Coronary artery (tissue), 2 donors: Measurements from ENCODE around the gene PCIF1.
"Not testable (repeated sequence)": the region's sequence is repeated elsewhere in the genome, so short reads cannot be mapped to it uniquely, and the experiment has no call there.

ENCODE experiments used
- DNase-seq: peaks from one replicate; pipeline ENCODE4 v3.0.0-alpha.2; 2017; ENCODE audit warnings: low spot score
- H3K27ac ChIP-seq, 2 donors: fragments of 200-600 bp; sonication (generic); one replicate each; pipeline ENCODE4 v1.5.1; 2016 to 2019
- H3K4me3 ChIP-seq: fragments of 200-600 bp; sonication (generic); 2 replicates; pipeline ENCODE4 v1.5.1; 2016; ENCODE audit warnings: mild to moderate bottlenecking, moderate library complexity
- TF ChIP-seq, protein P1 (sequence below): fragments of 200-600 bp; sonication (generic); IDR thresholded peaks from one replicate; pipeline ENCODE4 v1.5.1; 2019; ENCODE audit warnings: antibody characterized with exemption

Gene PCIF1

DNA sequence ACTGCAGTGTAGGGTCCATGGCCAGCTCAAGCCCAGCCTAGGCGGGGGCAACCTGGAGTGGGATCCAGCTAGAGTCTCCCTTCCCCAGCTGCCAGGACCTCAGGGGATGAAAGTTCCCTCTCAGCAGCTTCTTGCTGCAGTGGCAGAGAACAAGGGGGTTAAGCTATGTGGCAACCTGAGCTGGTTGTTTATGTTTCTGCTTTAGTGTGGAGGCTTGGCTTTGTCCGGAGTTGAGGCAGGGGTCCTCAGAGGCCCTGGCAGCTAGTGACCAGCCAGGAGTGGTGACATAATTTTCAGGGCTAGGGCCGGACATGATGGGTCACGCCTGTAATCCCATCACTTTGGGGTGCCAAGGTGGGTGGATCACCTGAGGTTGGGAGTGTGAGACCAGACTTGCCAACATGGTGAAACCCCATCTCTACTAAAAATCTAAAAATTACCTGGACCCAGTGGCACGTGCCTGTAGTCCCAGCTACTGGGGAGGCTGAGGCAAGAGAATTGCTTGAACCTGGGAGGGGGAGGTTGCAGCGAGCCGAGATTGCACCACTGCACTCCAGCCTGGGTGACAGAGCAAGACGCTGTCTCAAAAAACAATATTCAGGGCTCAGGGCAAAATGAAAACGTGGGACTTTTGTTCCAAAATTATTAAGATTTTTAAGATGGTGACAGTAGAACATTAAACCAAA lies 8.5 kb upstream of the PCIF1 start:
- H3K4me3 ChIP-seq: no peak overlapping the region
- no peak for DNase-seq
- TF ChIP-seq, protein P1, sequence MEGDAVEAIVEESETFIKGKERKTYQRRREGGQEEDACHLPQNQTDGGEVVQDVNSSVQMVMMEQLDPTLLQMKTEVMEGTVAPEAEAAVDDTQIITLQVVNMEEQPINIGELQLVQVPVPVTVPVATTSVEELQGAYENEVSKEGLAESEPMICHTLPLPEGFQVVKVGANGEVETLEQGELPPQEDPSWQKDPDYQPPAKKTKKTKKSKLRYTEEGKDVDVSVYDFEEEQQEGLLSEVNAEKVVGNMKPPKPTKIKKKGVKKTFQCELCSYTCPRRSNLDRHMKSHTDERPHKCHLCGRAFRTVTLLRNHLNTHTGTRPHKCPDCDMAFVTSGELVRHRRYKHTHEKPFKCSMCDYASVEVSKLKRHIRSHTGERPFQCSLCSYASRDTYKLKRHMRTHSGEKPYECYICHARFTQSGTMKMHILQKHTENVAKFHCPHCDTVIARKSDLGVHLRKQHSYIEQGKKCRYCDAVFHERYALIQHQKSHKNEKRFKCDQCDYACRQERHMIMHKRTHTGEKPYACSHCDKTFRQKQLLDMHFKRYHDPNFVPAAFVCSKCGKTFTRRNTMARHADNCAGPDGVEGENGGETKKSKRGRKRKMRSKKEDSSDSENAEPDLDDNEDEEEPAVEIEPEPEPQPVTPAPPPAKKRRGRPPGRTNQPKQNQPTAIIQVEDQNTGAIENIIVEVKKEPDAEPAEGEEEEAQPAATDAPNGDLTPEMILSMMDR: no peak
- peak overlapping the region in 1 of 2 donors; percentile 84 for H3K27ac ChIP-seq

DNA sequence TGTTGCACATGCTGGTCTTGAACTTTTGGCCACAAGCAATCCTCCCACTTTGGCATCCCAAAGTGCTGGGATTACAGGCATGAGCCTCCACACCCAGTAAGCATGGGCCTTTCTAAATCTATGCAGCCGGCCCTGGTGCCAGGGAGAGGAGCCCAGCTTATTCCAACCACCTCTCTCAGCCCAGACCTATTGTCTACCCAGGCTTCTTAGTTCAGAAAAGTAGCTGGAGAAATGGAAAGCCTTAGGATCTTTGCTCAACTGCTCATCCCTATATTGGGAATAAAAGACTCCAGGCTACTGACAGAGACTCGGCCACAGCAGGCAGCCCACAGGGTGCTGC lies 7.8 kb upstream of the PCIF1 start:
- DNase-seq: no peak
- no peak overlapping the region for H3K27ac ChIP-seq
- TF ChIP-seq, protein P1: no peak
- no peak overlapping the region for H3K4me3 ChIP-seq

DNA sequence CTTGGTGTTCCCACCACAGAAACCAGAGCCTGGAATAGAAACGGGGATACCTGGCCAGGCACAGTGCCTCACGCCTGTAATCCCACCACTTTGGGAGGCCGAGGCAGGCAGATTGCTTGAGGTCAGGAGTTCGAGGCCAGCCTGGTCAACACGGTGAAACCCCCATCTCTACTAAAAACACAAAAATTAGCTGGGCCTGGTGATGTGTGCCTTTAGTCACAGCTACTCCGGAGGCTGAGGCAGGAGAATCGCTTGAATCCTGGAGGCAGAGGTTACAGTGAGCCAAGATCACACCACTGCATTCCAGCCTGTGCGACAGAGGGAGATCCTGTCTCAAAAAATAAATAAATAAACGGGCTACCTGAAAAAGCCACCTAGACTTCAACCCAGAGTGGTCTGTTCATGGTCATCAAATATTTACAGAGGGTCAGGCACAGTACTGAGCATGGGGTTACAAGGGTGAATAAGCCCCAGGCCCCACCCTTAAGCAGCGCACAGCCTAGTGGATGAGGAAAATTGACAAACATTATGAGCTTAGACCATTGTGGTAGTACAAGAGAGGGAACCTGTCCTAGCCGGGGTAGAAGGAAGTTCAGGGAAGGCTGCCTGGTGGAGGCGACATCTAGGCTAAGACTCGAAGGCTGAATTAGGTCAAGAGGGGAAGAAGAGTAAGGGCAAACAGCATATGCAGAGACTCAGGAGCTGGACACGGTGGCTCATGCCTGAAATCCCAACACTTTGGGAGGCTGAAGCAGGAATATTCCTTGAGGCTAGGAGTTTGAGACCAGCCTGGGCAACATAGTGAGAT lies 7.2 kb upstream of the PCIF1 start:
- TF ChIP-seq, protein P1: no peak
- Histone ChIP-seq H3K27ac (no peak overlapping the region), H3K4me3 (no peak overlapping the region)
- DNase-seq: no peak

DNA sequence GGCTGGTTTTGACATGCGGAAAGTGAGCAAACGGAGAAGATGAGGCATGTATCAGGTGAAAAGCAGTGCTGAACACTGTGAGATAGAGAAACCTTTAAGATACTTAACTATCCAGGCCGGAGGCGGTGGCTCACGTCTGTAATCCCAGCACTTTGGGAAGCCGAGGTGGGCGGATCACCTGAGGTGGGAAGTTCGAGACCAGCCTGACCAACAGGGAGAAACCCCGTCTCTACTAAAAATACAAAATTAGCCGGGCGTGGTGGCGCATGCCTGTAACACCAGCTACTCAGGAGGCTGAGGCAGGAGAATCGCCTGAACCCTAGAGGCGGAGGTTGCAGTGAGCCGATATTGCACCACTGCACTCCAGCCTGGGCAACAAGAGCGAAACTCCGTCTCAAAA lies 2.8 kb upstream of the PCIF1 start:
- not testable (repeated sequence) for H3K27ac ChIP-seq, DNase-seq, H3K4me3 ChIP-seq

DNA sequence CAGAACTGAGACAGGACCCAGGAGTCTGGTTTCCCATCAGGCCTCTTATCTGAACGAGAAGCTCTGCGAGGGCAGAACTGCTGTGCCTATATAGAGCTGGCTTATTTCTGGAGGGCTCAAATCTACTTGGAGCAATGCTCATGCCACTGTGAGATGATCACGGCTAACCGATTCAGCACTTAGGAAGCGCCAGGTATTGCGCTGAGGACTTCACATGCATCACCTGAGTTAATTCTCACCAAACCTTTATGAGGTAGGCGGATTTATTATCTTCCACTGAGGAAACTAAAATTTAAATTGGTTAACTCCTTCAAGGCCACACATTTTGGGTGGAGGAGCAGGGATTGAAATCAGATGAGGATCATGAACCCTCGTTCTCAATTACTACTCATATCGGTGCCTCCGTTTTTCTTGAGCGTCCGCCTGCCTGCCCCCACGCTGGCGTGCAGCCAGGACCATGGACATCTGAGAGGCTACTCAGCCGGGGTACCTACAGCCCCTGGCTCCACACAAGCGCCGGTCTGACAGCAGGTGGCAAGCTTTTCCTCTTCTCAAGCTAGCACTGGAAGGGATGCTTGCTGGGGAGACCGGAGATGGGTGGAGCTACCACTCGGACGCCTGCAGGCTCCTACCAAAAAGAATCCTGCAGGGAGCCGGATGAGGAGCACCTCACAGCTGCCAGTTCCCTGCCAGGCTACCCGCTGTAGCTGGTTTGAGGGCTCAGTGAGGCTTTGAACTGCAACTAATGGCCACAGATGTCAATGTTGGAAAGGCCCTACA lies 1.0 kb upstream of the PCIF1 start:
- TF ChIP-seq, protein P1: no peak
- no peak for DNase-seq
- H3K4me3 ChIP-seq: peak overlapping the region; percentile 89
- peak overlapping the region; percentile 98 to 100 for H3K27ac ChIP-seq

DNA sequence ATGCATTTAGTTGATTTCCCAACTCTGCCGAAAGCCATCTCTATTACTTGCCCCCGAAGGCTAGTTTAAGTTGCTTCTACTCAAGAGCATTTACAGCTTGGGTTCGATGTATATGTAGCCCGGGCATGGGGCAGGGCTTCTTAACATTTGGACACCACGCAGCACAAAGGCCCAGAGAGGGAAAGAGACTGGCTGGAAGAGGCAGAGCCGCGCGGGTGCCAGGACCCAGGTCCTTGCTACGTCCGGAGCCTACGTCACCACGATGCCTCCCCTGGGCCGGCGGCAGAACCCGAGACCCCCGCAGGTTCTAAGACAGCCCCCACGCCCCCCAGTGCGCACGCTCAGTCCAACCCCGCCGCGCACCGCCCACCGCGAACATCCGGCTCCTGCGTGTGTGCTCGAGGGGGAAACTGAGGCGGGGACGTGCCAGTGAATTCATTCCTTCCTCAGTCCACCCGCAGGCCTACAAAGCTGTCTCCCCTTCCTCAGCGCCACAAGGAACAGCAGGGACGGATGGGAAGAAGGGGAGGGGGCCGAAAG lies 367 bp upstream of the PCIF1 start:
- H3K27ac ChIP-seq: peak overlapping the region; percentile 98 to 100
- TF ChIP-seq, protein P1: no peak
- DNase-seq: peak; percentile 87
- peak overlapping the region; percentile 89 for H3K4me3 ChIP-seq

DNA sequence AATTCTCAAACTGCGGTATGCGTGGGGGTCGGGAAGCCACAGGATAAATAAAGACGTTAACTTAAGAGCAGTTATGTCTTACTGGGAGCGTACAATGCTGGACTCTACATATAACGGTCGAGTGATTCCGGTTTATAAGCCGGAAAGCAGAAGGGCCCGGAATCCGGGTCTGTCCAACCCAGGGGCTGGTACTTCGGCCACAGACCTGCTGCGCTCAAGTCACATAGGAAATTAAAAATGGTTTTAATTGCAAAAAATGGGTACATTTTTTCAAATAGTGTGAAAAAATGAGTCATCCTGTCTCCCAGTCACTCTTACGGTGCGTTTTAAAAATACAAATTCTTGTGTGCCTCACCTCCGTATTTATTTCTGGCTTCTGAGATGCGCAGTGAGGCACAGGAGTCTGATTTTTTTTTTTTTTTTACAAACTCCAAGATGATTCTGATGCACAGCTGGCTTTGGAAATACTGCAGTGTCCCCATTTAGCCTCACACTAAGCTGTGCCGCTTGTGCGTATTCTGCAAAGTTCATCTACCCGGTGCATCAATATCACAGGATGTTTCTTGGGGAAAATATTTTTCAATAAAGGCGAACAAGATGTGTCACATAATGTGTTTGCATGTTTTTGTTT lies 1.0 kb downstream of the PCIF1 start:
- TF ChIP-seq, protein P1: no peak
- Histone ChIP-seq H3K4me3 (peak overlapping the region; percentile 89), H3K27ac (peak overlapping the region; percentile 90 to 100)
- no peak for DNase-seq
